ENCODE measurements around the gene DNAH2.

DNAH2 gene

GRCh38 chr17:7839190-7839875 lies 121.8 kb downstream of the DNAH2 start:
- DNase-seq, result no peak
- intact Hi-C loops (cut with DNase I; ENCODE audit: low total_unique reads), result no loop called here
- no peaks in the 10 kb centered on the region for H3K27me3 ChIP-seq
- peak overlapping the region in 1 of 2 donors; percentile 89 for H3K27ac ChIP-seq
- no peaks in the 10 kb centered on the region for H3K36me3 ChIP-seq
- H3K4me1 ChIP-seq, result peaks cover 4 to 65% (median 46%) of the 10 kb centered on the region in 4 donors
- TF ChIP-seq CTCF (IDR thresholded peaks at IDR 0.05), result no peak
- H3K9me3 ChIP-seq, result no peaks in the 10 kb centered on the region
- no peak overlapping the region for H3K4me3 ChIP-seq

GRCh38 chr17:7839876-7840261 lies 122.3 kb downstream of the DNAH2 start:
- Histone ChIP-seq H3K9me3 (no peaks in the 10 kb centered on the region), H3K27me3 (no peaks in the 10 kb centered on the region), H3K27ac (peak overlapping the region in 1 of 2 donors; percentile 89), H3K4me1 (peaks cover 4 to 67% (median 46%) of the 10 kb centered on the region in 4 donors), H3K36me3 (no peaks in the 10 kb centered on the region), H3K4me3 (no peak overlapping the region)
- intact Hi-C loops (cut with DNase I; ENCODE audit: low total_unique reads), result loop anchor here (10.0 kb wide), 1 partner anchor 315 kb away; the partner anchor contains the start of gene PER1
- DNase-seq, result no peak
- no peak for TF ChIP-seq CTCF (IDR thresholded peaks at IDR 0.05)

- peaks cover 4 to 72% (median 51%) of the 10 kb centered on the region in 4 donors for H3K4me1 ChIP-seq
- no peaks in the 10 kb centered on the region for H3K27me3 ChIP-seq
- DNase-seq, result no peak
- intact Hi-C loops (cut with DNase I; ENCODE audit: low total_unique reads), result loop anchor here (10.0 kb wide), 1 partner anchor 314 kb away; the partner anchor contains the start of gene PER1
- no peak overlapping the region for H3K4me3 ChIP-seq
- TF ChIP-seq CTCF (IDR thresholded peaks at IDR 0.05), result no peak
- peaks cover 0 to under 1% (median 0%) of the 10 kb centered on the region in 3 donors for H3K36me3 ChIP-seq
- no peaks in the 10 kb centered on the region for H3K9me3 ChIP-seq
- peak overlapping the region; percentile 89 to 95 for H3K27ac ChIP-seq
These were observed 122.9 kb downstream of the DNAH2 start for GRCh38 chr17:7840441-7840840.

GRCh38 chr17:7840875-7841274 lies 123.3 kb downstream of the DNAH2 start:
- peak in 1 of 2 donors; percentile 5 for DNase-seq
- intact Hi-C loops (cut with DNase I; ENCODE audit: low total_unique reads), result loop anchor here (10.0 kb wide), 1 partner anchor 314 kb away; the partner anchor contains the start of gene PER1
- H3K36me3 ChIP-seq, result peaks cover 3 to 4% (median 4%) of the 10 kb centered on the region in 3 donors
- H3K4me3 ChIP-seq, result peak overlapping the region in 1 of 2 donors; percentile 64
- H3K27me3 ChIP-seq, result no peaks in the 10 kb centered on the region
- peak overlapping the region; percentile 89 to 95 for H3K27ac ChIP-seq
- TF ChIP-seq CTCF (IDR thresholded peaks at IDR 0.05), result no peak
- H3K9me3 ChIP-seq, result no peaks in the 10 kb centered on the region
- peaks cover 4 to 75% (median 55%) of the 10 kb centered on the region in 4 donors for H3K4me1 ChIP-seq

- Histone ChIP-seq H3K9me3 (no peaks in the 10 kb centered on the region), H3K4me3 (peak overlapping the region; percentile 64 to 84), H3K4me1 (peaks cover 4 to 75% (median 52%) of the 10 kb centered on the region in 4 donors), H3K36me3 (peaks cover 9 to 10% (median 9%) of the 10 kb centered on the region in 3 donors), H3K27ac (peak overlapping the region; percentile 89 to 95), H3K27me3 (no peaks in the 10 kb centered on the region)
- peak; percentile 92 to 97 for DNase-seq
- intact Hi-C loops (cut with DNase I; ENCODE audit: low total_unique reads), result loop anchor here (10.0 kb wide), 1 partner anchor 313 kb away; the partner anchor contains the start of gene PER1
- TF ChIP-seq CTCF (IDR thresholded peaks at IDR 0.05), result no peak
These were observed 123.9 kb downstream of the DNAH2 start for GRCh38 chr17:7841396-7841914.

Measured in tibial artery (tissue), 4 donors.